Activated T-cell treated with anti-CD3 and anti-CD28 coated beads for 4 hours (primary cell): ENCODE measurements around the gene TCEA2.
"Not testable (repeated sequence)": the region's sequence is repeated elsewhere in the genome, so short reads cannot be mapped to it uniquely, and the experiment has no call there.

Source experiments
- DNase-seq: peaks from one replicate; pipeline ENCODE4 v3.0.0-alpha.2; 2020

The TCEA2 gene

DNA sequence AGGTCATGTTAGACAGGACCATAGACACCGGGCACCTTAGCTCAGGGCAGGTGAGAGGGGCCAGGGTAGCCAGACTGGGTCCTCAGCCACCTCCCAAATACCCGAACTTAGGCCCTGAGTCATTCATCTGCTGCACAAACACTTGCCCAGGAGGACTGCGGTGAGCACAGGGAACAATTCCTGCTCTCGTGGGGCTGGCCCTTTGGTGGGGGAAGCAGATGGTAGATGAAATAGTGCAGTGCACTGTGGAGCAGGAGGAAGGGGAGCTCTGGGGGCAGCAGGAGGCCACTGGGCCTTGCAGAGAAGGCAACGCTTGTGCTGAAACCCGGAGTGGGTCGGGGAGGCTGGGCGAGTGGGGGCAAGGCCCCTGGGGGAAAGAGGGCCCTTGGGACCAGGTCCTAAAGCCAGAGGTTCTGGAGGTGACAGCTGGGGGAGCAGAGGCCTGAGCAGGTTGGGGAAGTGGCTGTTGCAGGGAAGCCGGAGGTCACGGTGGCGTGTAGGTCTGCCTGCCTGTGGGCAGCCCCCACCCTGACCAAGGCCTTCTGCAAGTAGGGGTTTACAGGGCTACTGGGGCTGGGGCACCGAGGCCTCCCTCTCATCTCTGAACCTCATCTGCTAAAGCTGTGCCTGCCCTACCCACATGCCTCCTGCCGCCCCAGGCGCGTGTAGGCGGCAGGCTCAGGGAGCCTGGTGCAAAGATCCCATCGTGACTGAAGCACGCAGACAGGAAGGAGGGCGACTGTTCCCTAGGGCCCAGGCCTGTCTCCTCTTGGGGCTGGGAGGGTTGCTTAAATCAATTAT lies 49.0 kb downstream of the TCEA2 start:
- DNase-seq = no peak

DNA sequence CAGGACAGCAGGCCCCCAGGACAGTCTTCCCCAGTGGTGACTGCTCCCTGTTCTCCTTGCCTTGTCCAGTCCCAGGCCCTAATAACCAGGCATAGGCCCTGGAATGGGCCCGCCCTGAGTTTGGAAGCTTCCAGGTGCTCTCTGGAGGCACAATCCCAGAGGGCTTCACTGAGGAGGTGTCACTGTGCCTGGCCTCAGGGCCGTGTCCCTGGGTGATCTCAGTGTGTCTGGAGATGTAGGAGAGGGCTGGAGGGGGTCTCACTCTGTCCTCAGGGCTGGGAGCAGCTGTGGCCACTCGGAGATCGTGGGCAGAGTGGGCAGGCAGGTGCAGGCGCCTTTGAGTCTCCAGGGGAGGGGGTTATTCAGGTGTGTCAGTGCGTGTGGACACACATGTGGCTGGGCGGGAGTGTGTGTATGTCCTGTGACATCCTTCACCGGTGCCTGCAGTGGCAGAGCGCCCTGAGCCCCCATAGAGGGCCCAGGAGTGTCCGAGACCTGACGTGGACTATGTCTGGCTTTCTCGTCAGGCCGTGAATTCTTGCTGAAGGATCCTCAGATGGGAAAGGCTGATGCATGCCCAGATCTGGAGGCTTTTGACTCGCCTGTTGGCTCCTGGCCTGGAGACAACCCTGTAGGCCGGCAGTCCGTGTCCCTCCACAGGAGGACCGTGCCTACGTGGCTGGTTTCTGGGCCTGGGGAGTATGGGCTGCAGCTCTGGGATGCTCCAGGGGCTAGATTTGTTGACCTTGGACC lies 49.9 kb downstream of the TCEA2 start:
- DNase-seq = no peak

DNA sequence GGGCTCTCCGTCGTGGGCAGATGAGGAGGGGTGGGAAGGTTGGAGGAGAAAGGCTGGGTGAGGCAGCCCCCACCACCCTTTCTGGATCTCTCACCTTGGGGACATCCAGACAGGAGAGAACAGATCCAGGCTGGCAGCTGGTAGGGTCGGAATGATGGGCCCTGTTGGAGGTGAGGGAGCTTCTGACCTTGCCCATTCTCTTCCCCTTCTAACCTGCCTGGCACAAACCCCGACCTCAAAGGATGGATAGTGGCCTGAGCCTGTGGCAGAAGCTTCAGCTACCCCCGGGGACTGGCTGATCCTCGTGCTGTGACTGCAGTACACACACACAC lies 50.4 kb downstream of the TCEA2 start:
- no peak for DNase-seq

DNA sequence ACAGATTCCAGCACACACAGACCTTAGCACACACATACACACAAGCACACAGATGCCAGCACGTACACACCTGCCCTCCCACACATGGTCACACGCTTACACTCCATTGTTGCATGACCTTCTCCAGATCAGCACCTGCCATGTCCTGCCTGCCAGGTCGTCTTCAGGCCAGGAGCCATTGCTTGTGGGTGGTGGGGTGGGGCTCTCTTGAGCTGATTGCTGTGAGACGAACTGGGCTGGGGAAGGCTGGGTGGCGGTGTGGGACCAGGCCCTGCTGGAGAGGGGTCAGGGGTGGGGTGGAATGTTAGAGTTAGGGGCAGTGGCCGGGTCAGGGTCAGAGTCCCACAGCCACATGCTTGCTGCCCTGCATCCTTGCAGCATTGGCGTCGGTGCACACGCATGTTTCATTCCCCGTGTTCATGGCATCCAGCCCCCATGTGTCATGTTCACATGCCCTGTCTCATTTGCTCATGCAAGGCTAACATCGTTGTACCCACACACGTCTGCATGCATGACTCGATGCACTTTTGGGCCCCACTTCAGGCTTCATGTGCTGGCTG lies 50.9 kb downstream of the TCEA2 start:
- DNase-seq = no peak

DNA sequence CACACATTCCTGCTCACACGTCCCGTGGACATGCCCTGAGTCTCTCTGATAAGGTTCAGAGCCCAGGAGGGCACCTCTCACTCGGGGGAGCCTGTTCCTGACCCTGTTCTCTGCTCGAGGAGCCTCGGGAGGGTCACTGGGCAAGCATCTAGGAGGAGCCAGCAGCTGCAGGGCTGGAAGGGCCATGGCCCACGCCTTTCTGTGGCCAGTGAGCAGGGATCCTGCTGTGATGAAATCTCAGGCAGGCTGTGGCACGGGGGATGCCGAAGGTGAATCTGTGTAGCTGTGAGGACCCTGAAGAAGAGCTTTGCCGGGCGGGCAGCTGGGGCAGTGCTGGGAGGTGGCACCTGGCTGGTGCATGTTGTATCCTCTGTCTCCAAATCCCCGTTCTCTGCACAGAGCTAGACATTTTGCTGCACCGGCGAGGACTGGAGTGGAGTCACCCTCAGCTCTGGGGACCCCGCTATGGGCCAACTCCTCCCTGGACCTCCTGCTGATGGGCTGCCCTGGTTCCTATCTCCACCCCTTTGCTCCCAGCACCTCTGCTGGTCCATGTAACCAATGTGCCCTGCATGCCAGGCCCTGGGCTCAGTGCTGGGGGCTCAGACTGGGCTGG lies 51.5 kb downstream of the TCEA2 start:
- DNase-seq = no peak

DNA sequence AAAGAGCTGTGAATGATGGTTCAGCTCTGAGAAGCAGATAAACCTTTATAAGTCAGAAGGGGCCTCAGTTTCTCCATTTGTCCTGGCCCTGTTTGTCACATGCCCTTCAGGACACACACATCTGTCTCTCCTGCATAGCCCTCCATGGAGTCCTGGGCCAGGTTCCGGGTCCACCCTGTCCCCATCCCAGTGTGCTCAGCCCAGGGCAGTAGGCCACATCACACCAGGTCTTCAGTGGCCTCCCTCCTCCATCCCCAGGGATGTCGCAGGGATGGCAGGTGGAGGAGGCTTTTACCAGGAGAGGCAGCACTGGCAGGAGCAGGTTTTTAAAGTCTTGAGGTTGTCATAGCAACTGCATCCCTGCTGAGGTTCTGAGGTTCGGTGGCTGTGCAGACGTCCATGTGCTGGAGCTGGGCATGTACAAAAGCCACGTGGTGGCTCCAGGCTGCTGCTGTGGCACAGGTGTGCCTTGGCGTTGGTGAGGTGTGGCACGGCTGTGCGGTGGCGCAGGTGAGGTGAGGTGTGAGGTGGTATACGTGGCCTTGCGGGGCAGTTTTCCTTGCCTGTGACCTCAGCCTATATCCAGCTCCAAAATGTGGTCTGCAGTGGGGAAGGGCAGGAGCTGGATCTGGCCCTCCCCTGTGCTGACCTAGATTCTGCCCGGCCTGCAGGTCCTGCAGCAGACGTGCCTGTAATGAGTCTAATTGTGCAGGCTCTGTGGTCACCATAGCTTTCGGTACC lies 52.3 kb downstream of the TCEA2 start:
- DNase-seq = no peak

DNA sequence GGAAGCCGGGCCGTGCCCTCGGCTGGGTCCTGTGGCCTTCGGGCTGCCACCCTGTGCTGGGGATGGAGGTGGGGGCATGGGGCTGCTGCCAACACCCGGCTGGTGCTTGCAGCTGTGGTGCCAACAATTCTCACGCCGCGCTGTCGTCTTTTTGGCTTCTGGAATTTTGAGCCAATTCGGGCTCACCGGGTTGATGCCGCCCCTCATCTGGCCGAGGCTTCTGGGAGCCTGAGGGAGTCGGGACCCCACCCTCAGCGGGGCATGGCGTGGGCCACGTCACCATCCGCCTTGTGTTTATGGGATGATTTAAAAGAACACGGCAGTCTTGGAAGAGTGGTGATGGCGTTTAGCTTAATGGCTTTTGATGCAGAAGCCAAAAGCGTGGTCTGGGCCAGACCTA lies 53.0 kb downstream of the TCEA2 start:
- DNase-seq = no peak

DNA sequence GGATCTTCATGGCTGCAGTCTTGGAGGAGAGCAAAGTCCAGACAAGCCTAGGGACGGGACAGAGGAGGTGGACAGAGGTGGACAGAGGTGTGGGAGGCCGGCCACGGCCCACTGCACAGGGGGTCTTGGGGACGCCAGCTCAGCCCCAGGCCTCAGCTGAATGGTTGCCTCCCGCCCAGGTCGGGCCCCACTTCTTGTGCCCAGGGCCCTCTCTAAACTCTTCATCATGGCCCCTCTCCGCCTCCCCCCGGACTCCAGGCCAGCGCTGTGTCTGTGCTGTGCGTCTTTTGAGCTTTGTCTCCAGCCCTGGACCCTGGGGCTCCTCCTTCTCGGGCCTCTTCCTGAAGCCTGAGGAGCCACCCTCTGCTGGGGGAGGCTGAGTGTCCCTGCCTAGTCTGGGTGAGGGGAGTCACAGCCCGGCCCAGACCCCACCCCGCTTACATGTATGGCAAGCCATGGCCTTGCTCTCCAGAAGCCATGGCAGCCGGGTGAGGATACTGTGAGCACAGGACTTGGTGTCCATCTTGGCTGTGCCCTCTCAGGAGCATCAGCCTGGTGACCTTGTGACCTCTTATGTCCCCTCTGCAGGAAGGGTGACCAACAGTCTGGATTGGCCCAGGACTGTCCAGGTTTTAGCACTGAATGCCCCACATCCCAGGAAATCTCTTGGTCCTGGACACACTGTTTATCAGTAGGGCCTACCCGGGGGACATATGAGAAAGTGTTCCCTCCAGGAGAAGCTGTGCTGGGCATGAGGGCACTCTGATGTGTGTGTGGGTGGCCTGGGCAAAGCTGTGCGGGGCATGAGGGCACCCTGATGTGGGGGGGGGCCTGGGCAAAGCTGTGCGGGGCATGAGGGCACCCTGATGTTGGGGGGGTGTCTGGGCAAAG lies 53.8 kb downstream of the TCEA2 start:
- no peak for DNase-seq

DNA sequence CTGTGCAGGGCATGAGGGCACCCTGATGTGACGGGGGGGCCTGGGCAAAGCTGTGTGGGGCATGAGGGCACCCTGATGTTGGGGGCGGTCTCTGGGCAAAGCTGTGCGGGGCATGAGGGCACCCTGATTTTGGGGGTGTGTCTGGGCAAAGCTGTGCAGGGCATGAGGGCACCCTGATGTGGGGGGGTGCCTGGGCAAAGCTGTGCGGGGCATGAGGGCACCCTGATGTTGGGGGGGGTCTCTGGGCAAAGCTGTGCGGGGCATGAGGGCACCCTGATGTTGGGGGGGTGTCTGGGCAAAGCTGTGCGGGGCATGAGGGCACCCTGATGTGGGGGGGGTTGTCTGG lies 54.4 kb downstream of the TCEA2 start:
- not testable (repeated sequence) for DNase-seq

DNA sequence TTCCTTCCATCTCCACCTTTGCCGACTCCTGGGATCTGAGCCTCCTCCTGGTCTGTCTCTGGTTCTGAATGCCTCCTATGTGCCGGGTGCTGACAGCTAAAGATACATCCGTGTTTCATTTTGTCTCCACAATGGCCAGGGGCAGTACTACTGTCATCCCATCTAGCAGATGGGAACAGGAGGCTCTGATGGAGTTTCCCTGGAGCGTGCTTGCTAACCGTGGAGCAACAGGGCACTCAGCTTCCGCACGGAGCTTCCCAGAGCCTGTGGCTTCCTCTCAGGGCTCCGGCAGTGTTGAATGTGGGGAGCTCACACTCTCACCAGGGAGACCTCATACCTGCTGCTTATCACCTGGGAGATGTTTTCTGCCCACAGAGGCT lies 56.3 kb downstream of the TCEA2 start:
- DNase-seq = no peak

DNA sequence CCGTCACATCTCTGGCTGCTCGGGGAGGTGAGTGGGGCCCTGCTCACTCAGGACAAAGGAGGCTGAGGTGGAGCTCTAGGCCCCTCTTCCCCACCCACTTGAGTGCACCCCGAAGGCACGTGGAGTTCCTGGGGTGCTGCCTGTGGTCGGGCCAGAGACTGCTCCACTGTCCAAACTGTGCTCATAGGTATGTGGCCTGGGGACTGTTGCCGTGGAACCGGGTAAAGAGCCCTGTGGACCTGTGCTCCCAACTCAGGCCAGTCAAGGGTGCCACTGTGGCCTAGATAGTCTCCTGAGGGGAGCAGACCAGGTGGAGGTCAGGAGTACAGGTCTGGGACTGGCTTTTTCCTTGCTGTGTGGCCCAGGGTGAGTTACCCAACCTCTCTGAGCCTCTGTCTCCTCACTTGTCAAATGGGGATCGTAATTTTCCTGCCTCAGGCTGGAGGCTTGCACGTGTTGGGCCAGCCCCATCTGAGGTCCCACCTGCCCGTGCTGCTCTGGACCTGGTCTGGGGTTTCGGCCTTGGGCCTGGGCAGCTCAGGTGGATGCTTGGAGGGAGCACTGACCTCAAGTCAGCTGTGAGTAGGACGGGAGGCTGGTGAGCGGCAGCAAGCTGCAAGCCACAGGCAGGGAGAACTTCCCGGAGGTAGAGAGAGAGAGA lies 56.8 kb downstream of the TCEA2 start:
- DNase-seq = no peak

DNA sequence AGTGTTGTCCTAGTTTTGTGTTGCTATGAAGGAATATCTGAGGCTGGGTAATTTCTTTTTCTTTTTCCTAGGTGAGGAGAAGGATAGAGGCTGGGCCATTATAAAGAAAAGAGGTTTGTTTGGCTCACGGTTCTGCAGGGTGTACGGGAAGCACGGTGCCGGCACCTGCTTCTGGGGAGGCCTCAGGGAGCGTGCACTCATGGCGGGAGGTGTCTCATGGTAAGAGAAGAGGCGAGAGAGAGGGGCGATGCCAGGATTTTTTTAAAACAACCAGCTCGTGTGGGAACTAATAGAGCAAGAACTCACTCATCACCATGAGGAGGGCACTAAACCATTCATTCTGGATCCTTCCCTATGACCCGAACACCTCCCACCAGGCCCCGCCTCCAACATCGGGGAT lies 58.6 kb downstream of the TCEA2 start:
- DNase-seq = no peak
